Measurements from ENCODE around the gene ZNF213.
A peak's percentile ranks its signal among the peaks of the same experiment; 100 is the strongest.
"Not testable (repeated sequence)": the region's sequence is repeated elsewhere in the genome, so short reads cannot be mapped to it uniquely, and the experiment has no call there.

ZNF213 gene

DNA sequence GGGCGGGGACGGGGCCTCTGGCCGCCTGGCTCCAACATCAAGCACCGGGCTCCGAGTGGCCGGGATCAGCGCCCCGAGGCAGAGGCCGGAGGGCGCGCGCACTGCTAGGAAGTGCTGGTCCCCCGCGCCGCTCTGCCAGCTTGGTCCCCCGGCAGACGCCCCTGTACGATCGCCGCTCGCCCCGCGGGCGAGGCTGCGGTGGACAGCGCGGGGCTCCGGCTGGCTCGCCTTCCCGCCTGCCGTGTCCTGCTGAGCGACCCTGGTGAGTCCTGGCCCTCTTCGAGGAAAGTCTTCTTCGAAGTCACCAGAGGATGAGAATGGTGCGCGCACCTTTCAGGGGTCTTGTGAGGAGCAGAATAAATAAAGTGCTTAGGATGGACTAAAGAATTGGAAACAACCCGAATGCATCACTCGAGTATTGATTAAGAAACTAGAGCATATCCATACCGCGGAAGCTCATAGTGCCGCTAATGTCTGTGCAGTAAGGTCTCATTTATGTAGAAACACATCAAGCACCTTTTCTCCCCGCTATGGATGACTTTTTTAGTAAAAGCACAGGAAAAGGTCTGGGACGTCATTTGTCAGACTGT, 392 bp downstream of the ZNF213 start:
- peak overlapping the region; percentile 91 for H3K4me3 ChIP-seq (ENCODE audit: low read depth, low read length)
- TF ChIP-seq CTCF (IDR thresholded peaks at IDR 0.05; ENCODE audit: borderline replicate concordance, insufficient read depth, low read depth, low read length) = no peak

DNA sequence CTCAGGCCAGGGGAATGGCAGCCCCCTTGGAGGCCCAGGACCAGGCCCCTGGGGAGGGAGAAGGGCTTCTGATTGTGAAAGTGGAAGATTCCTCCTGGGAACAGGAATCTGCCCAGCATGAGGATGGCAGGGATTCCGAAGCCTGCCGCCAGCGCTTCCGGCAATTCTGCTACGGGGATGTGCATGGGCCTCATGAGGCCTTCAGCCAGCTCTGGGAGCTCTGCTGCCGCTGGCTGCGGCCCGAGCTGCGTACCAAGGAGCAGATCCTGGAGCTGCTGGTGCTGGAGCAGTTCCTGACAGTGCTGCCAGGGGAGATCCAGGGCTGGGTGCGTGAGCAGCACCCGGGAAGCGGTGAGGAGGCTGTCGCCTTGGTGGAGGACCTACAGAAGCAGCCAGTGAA, 2.4 kb downstream of the ZNF213 start:
- TF ChIP-seq CTCF (IDR thresholded peaks at IDR 0.05; ENCODE audit: borderline replicate concordance, insufficient read depth, low read depth, low read length) = no peak
- H3K4me3 ChIP-seq (ENCODE audit: low read depth, low read length) = no peak overlapping the region

DNA sequence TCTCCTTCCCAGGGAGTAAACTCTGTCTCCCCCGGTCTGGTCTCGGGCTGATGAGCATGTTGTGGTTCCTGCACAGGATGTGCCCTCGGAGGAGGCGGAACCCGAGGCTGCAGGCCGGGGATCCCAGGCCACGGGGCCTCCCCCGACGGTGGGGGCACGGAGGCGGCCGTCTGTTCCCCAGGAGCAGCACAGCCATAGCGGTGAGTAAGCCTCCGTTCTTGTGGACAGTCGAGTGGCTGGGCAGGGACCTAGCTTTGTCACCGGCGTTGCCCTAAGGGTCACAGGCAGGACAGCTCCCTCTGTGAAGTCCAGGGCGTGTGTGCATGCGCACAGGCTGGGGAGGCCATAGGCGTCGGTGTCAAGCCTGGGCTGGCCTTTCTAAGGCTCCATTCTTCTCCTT, 3.5 kb downstream of the ZNF213 start:
- TF ChIP-seq CTCF (IDR thresholded peaks at IDR 0.05; ENCODE audit: borderline replicate concordance, insufficient read depth, low read depth, low read length) = no peak
- no peak overlapping the region for H3K4me3 ChIP-seq (ENCODE audit: low read depth, low read length)

DNA sequence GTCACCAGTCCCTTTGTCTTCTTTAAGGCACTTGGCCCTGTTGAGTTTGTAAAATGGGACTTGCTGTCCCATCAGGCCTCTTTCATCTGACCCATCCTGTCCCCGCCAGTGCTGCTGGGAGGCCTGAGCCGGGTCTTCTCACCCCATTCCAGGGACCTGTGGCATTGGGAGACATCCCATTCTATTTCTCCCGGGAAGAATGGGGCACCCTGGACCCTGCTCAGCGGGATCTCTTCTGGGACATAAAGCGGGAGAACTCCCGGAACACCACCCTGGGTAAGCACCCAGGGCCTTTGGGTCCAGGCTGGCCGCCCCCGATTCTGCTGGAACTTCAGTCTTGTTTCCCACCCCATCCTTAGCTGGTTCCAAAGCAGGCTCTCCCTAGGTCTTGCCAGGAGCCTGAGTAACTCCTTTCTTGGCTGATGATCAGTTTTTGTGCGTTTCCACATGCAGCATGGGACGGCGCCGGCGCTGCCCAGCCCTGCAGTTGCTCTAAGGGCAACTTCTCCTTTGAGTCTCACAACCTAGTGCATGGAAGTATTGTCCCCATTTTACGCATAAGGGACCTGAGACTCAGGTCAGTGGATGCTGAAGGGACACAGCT, 4.1 kb downstream of the ZNF213 start:
- H3K4me3 ChIP-seq (ENCODE audit: low read depth, low read length) = no peak overlapping the region
- no peak for TF ChIP-seq CTCF (IDR thresholded peaks at IDR 0.05; ENCODE audit: borderline replicate concordance, insufficient read depth, low read depth, low read length)

DNA sequence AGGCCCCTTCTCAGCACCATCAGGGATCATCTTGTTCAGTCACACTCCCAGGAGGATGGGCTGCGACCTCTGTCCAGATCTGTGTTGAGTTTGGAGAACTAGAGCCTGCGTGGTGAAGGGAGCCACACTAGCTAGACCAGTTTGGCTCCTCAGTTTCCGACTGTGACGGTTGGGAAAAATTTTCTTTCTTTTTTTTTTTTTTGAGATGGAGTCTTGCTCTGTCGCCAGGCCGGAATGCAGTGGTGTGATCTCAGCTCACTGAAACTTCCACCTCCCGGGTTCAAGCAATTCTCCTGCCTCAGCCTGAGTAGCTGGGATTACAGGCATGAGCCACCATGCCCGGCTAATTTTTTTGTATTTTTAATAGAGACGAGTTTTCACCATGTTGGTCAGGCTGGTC, 4.7 kb downstream of the ZNF213 start:
- not testable (repeated sequence) for H3K4me3 ChIP-seq (ENCODE audit: low read depth, low read length)

DNA sequence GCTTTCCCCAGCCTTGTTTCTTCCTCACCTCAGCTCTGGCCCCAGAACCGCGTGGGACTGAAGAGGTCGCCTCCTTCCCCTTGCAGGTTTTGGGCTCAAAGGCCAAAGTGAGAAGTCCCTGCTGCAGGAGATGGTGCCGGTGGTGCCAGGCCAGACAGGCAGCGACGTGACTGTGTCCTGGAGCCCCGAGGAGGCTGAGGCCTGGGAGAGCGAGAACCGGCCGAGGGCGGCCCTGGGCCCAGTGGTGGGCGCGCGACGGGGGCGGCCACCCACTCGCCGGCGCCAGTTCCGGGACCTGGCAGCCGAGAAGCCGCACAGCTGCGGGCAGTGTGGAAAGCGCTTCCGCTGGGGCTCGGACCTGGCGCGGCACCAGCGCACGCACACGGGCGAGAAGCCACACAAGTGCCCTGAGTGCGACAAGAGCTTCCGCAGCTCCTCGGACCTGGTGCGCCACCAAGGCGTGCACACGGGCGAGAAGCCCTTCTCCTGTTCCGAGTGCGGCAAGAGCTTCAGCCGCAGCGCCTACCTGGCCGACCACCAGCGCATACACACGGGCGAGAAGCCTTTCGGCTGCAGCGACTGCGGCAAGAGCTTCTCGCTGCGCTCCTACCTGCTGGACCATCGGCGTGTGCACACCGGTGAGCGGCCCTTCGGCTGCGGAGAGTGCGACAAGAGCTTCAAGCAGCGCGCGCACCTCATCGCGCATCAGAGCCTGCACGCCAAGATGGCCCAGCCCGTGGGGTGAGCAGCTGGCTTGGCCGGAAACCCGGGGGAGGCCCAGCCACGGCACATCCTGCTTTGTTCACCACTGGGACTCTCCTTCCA, 6.0 kb downstream of the ZNF213 start:
- no peak for TF ChIP-seq CTCF (IDR thresholded peaks at IDR 0.05; ENCODE audit: borderline replicate concordance, insufficient read depth, low read depth, low read length)
- H3K4me3 ChIP-seq (ENCODE audit: low read depth, low read length) = no peak overlapping the region

GRCh38 chr16:3141781-3142311, 7.0 kb downstream of the ZNF213 start:
- H3K4me3 ChIP-seq (ENCODE audit: low read depth, low read length) = no peak overlapping the region
- TF ChIP-seq CTCF (IDR thresholded peaks at IDR 0.05; ENCODE audit: borderline replicate concordance, insufficient read depth, low read depth, low read length) = no peak

Data from GM12875 (cell line).